Activated CD8-positive, alpha-beta memory T cell treated with anti-CD3 and anti-CD28 coated beads for 4 hours (primary cell): ENCODE data around the gene SUGCT.
A peak's percentile ranks its signal among the peaks of the same experiment; 100 is the strongest.
"Not testable (repeated sequence)": the region's sequence is repeated elsewhere in the genome, so short reads cannot be mapped to it uniquely, and the experiment has no call there.

Experiments used
- DNase-seq, 2 donors: peaks; one replicate each; pipeline ENCODE4 v3.0.0-alpha.2; 2020; ENCODE audit warnings: low read depth in 2 of 2

The SUGCT gene

GRCh38 chr7:40134428-40135316, at the start of gene SUGCT, which contains the start of gene MPLKIP:
TSS of gene SUGCT (plus strand) at chr7:40135005.
TSS of gene MPLKIP (minus strand) at chr7:40134622. CDS start at chr7:40134567, 55 bp downstream.
- peak; percentile 68 to 72 for DNase-seq

DNA sequence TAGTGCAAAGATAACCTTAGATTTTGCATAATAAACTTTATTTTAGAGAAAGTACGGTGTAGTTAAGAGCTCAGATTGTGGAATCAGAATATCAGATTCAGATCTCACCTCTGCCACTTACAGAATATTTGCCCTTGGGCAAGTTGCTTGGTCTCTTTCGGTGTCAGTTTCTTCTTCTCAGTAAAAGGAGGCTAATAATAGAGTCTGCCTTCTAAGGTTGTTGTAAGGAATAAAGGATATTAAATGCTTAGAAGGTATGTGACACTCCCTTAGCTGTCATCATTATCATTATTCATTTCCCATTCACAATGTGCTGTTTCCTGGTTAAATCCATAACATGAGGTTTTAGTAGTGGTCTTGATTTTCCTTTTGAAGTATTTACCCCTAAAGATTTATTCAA, 42.6 kb upstream of the SUGCT start:
- DNase-seq = no peak

DNA sequence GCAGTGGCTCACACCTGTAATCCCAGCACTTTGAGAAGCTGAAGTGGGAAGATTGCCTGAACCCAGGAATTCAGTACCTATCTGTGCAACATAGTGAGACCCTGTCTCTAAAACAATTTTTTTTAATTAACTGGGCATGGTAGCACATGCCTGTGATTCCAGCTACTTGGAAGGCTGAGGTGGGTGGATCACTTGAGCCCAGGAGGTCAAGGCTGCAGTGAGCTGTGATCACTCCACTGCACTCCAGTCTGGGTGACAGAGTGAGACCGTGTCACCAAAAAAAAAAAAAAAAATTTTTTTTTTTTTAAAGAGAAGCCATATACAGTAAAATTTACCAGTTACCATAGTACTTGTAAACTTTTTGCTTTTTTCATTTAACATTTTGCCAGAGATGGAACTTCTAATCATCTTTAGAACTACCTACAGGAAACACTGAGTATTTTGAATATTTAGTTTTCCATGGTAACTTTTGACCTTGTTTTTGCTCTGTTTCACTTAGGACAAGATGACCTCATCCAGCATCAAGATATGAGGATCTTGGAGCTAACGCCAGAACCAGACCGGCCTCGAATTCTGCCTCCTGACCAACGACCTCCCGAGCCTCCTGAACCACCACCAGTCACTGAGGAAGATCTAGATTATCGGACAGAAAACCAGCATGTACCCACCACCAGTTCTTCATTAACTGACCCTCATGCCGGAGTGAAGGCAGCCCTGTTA, 41.0 kb upstream of the SUGCT start:
- DNase-seq = no peak

DNA sequence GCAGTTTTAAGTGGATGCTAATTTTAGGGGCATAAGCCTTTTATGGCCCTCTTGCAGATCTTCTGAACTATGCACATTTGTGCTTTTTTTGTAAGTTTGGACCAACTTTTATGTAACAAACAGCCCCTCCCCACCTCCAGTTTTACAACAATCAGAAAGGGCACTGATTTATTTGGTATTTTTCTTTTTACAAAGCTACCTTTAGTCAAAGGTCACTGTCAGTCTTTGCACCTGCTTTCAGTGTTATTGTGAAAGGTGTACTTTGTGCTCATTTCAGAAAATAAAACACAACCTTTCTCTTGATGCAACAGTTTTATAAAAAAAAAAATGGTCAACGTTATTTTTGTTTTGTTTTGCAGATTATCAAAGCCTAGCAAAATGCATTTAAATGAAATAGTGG, 39.6 kb upstream of the SUGCT start:
- no peak for DNase-seq

DNA sequence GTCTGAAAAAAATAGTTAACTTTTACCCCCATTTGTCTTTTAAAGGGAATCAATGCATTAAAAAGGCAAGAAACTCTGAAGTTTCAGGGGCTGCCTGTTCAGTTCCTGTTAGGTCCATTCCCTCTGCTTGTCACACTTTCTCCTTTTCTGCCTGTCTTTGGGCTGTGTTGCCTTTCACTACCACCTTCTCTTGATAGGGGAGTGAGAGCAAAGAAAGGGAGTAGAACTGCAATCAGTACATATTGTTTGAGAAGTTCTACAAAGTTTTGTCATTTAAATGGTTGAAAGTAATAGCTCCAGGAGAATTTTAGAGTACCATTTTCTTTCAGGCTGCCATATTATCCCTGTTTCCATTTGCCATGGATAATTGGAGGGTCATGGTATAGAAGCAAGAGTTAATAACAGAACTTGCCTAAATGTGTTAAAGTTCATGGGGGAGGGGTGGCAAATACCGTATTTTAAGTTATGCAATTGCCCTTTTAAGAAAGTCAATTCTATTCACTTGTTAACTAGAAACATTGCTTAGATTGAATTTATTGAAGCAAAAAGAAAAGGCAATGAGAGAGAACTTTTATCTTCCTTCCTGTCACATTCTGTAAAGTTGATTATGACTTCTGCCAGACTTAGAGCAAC, 39.0 kb upstream of the SUGCT start:
- DNase-seq = no peak

- no peak for DNase-seq
These were observed 37.1 kb upstream of the SUGCT start for GRCh38 chr7:40097728-40098127.

- no peak for DNase-seq
These were observed 36.0 kb upstream of the SUGCT start for GRCh38 chr7:40098810-40099209.

DNA sequence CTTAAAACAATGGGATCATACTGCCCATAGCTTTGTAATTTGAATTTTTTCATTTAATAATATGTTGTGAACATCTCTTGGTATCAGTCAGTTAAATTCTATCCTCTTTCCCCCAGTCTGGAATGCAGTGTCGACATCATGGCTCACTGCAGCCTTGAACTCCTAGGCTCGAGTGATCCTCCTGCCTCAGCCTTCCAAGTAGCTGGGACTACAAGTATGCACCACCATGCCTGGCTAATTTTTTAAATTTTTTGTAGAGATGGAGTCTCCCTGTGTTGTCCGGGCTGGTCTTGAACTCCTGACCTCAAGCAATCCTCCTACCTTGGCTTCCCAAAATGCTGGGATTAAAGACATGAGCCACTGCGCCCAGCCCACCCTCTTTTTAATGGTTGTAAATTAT, 35.0 kb upstream of the SUGCT start:
- DNase-seq = no peak

DNA sequence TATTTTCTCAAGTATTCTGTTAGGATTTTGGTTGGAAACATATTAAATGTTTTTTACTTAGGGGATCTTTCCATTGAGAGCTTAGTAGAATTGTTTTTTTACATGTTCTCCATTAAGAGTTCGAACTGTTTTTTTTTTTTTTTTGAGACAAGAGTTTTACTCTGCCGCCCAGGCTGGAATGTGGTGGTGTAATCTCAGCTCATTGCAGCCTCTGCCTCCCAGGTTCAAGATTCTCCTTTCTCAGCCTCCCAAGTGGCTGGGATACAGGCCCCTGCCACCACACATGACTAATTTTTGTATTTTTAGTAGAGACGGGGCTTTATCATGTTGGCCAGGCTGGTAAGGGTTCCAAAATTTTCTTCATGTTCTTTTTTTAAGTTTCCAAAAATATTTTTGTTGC, 33.6 kb upstream of the SUGCT start:
- no peak for DNase-seq

- no peak for DNase-seq
These were observed 31.9 kb upstream of the SUGCT start for GRCh38 chr7:40102897-40103296.

DNA sequence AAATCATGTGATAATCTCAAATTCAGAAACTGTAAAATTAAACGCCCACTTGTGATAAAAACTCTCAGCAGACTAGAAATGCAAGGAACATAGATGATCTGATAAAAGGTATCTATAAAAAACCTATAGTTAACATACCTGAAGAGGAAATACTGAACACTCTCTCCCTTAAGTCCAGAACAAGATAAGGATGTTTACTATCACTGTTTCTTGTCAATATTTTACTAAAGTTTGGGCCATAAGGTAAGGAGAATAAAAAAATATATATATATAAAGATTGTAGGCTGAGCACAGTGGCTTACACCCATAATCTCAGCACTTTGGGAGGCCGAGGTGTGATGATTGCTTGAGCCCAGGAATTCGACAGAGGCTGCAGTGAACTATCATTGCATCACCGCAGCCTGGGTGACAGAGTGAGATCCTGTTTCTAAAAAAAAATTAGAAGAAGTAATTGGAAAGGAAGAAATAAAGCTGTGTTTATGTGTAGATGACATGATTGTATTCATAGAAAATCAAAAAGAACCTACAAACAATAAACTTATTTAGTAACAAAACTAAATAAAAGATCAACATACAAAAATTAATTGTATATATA, 28.8 kb upstream of the SUGCT start:
- no peak for DNase-seq

- no peak for DNase-seq
These were observed 18.9 kb upstream of the SUGCT start for GRCh38 chr7:40115936-40116335.

GRCh38 chr7:40117199-40117598, 17.6 kb upstream of the SUGCT start:
- DNase-seq = not testable (repeated sequence)

DNA sequence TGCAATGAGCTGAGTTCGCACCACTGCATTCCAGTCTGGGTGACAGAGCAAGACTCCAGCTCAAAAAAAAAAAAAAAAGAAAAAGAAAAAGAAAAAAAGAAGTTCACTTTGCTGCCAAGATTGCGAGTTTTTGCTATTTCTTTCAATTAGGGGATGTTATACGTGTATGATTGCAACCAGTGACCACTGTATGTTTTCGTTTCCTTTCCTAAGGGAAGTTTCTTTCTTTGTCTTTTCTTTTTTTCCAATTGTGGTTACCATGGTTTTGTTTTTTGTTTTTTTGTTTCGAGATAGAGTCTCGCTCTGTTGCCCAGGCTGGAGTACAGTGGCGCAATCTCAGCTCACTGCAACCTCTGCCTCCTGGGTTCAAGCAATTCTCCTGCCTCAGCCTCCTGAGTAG, 16.6 kb upstream of the SUGCT start:
- not testable (repeated sequence) for DNase-seq

DNA sequence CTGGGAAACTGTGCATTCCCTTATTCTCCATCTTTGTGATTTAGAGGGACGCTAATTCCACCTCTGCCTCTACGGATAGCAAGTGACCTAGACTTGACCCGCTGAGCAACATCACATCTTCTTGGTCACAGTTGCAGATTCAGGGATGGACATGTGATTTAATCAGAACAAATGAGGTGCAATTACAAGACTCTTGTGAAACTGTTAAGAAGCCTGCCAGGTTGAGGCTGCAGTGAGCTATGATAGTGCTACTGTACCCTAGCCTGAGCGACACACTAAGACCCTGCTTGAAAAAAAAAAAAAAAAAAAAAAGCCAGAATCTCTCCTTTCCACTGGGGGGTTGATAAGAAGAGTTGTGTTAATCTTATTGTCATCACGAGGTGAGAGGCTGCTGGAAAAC, 14.8 kb upstream of the SUGCT start:
- DNase-seq = no peak

- not testable (repeated sequence) for DNase-seq
These were observed 12.5 kb upstream of the SUGCT start for GRCh38 chr7:40122100-40122939.

GRCh38 chr7:40122940-40123254, 11.9 kb upstream of the SUGCT start:
- no peak for DNase-seq

DNA sequence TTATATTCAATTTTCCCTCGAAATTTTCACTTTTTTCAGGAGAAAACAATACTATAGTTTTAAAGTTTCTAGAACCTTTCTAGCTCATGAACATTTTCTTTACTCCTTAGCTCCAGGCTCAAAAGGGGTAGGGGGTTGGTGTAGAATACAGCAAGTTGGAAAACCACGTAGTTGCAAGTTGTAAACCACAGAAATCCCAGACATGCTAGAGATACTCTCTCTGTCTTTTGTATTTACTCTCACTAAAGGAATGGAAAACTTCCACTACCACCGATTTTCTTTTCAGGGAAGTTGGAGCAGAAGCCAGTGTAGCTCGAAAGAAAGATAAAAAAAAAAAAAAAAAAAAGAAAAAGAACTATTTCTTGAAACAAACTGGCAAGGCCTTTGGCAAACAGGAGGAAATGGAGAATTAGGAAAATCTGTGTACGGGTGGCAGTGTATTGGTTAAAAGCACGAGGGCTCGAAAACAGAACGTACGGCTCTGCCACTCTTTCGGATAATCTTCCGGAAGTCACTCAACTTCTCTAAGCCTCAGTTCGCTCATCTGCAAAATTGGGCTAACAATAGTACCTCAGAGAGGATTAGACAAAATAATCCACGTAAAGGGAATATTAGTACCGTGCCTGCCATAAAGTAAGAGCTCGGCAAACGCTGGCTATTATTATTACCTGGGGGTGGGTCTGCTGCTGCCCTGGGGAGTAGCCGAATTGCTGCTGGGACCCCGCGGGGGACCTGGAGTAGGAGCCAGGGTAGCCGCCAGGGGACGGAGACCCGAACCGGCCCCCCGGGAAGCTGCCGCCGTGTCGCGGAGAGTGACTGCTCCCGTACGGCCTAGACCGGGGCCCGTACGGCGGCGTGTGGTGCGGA, 1.0 kb upstream of the SUGCT start:
- DNase-seq = no peak

DNA sequence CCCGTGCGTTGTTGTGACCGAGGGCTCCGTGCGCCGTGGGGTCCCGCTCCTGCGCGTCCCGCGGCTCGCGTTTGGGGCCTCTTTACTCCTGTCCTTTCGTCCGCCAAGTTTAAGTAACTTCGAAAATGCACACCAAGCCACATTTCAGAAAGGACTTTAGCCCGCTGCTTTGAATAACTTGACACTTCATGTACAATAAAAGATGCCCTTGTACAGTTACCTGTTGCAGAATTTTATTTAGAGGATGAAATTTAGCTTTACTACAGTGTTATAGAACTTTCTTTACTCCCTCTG, 459 bp downstream of the SUGCT start:
- no peak for DNase-seq

GRCh38 chr7:40137563-40137962, 2.8 kb downstream of the SUGCT start:
- no peak for DNase-seq

- no peak for DNase-seq
These were observed 4.2 kb downstream of the SUGCT start for GRCh38 chr7:40138973-40139372.
